H54 (cell line): ENCODE results near the gene DMBX1.

Source experiments
- DNase-seq: peaks from one replicate; pipeline ENCODE4 v3.0.0; 2011; ENCODE audit warnings: low spot score, mixed read lengths; ENCODE audit not compliant: insufficient read length
- FAIRE-seq: peaks from 3 replicates; lab custom pipeline; 2011; peaks lifted over from hg19 to GRCh38; lab: Jason Lieb, UNC
- POLR2A ChIP-seq: IDR thresholded peaks from 2 replicates; pipeline ENCODE4 v1.6.1; 2011; ENCODE audit warnings: low read depth, mild to moderate bottlenecking, low read length

Gene DMBX1

DNA sequence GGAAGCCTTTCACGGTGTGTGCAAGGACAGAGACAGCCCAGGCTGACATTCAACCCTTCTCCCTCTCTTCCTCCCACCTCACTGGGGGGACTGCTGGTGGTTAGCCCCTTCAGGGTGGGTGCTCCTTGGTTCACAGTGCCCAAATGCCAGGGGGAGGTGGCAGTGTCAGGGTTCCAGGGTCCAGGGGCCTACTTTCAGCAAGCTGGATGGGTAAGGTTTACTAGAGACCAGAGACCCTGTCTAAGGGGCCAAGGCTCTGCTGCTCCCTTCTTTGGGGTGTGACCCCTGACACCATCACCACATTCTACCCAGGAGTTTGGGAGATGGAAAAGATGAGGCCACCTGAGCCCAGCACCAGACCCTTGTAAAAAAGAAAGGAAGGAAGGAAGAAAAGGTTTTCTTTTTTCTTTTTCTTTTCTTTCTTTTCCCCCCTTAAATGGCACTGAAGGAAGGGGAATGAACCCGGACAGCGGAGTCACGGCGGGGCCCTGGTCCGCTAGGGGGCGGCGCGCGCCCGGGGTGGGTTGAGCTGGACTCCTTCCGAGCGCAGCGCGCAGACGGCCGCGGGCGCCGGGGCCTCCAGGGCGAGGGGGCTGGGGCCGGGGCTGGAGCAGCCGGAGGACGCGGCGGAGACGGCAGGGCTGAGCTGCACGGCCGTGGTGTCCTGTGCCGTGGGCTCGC, 43.0 kb downstream of the DMBX1 start:
- no peak for FAIRE-seq
- no peak for TF ChIP-seq POLR2A
- no peak for DNase-seq

DNA sequence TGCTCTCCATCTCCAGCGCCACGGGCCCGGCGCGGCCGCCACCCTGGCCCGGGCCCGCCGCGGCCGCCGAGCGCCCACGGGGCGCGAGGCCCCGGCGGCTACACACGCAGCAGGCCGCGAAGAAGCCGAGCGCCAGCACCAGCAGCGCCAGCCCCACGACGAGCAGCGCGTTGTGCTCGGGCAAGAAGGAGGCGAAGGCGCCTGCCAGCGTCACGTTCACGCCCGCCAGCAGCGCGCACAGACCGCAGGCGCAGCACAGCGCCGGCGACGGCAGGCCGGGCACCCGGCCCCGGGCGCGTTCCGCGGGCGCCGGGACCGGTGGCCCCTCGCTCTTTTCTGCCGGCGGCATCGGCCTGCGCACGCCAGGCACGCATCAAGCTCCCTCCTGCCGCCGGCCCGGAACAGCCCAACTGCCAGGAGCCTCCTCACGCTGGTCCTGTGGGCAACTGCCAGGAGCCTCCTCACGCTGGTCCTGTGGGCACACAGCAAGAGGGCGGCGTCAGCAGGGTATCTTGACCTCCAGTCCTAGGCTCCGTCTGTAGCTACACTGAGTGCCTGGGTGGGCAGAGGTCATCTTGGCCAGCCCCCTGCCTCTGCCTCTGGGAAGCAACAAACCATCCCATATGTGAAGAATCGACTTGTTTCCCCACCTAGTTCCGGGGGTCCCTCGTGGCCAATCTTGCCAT, 43.7 kb downstream of the DMBX1 start:
- no peak for TF ChIP-seq POLR2A
- FAIRE-seq = no peak
- DNase-seq = no peak

GRCh38 chr1:46535063-46535462, 45.4 kb downstream of the DMBX1 start:
- FAIRE-seq (no peak), DNase-seq (peak; percentile 69)
- TF ChIP-seq POLR2A = no peak

DNA sequence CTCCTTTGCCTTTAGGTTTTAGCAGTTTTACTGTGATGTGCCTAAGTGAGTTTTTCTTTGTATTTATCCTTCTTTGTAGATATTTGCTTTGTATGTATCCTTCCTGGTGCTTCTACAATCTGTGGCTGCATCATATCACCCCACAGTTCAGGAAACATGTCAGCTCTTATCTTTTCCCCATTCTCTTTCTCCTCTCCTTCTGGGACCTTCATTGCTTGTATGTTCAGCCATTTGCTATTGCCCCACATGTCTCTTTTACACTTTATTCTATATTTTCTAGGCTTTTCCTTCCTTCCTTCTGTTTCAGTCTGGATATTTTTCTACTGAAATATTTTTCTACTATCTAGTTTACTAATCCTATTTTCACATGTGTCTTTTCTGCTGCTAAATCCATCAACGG, 46.9 kb downstream of the DMBX1 start:
- no peak for DNase-seq
- no peak for TF ChIP-seq POLR2A
- no peak for FAIRE-seq

GRCh38 chr1:46537651-46538050, 48.0 kb downstream of the DMBX1 start:
- DNase-seq = no peak
- no peak for TF ChIP-seq POLR2A
- FAIRE-seq = no peak

- no peak for TF ChIP-seq POLR2A
- FAIRE-seq = no peak
- DNase-seq = no peak
Observed at GRCh38 chr1:46538147-46538546, 48.5 kb downstream of the DMBX1 start.
